Testis (tissue), 3 donors: ENCODE measurements around the gene OASL. TPM values are rescaled to one million over a fixed set of nuclear protein-coding genes. Genes with fewer than 3 reads are reported as not detected.

Experiments
- DNase-seq: peaks from one replicate; pipeline ENCODE4 v3.0.0-alpha.2; 2019
- H3K27ac ChIP-seq, 2 donors: fragments of 200-600 bp; sonication (generic); one replicate each; pipeline ENCODE4 v1.5.1; 2019
- H3K27me3 ChIP-seq: fragments of 200-600 bp; sonication (generic); one replicate; pipeline ENCODE4 v1.5.1; 2019
- H3K36me3 ChIP-seq: fragments of 200-600 bp; sonication (generic); one replicate; pipeline ENCODE4 v1.5.1; 2017; ENCODE audit warnings: low read depth; ENCODE audit errors: missing control alignments
- H3K4me1 ChIP-seq: fragments of 200-600 bp; sonication (generic); one replicate; pipeline ENCODE4 v1.5.1; 2019
- H3K4me3 ChIP-seq, 2 donors: fragments of 200-600 bp; sonication (generic); one replicate each; pipeline ENCODE4 v1.5.1; 2017 to 2019
- H3K9me3 ChIP-seq: fragments of 200-600 bp; sonication (generic); one replicate; pipeline ENCODE4 v1.5.1; 2017
- CTCF ChIP-seq, 3 experiments: fragments of 450-650 bp in 2 of 3; fragments of 200-600 bp in 1 of 3; sonication (generic) in 1 of 3; IDR thresholded peaks; one replicate each; pipeline ENCODE4 v1.5.1; 2016 to 2019; ENCODE audit warnings: antibody characterized with exemption in 3 of 3, mild to moderate bottlenecking in 2 of 3, moderate library complexity in 1 of 3
- POLR2A ChIP-seq: fragments of 450-650 bp; IDR thresholded peaks from one replicate; pipeline ENCODE4 v1.6.1; 2017; ENCODE audit warnings: antibody characterized with exemption, mild to moderate bottlenecking, moderate library complexity
- WGBS, 2 donors: methylation state at CpG; one replicate each; pipeline ENCODE4 v1.1.5; 2018; 5-methylcytosine and 5-hydroxymethylcytosine counted together
- intact Hi-C: fragments of 100-400 bp; cut with DNase I; formaldehyde crosslinking; loops from one replicate; pipeline ENCODE4 v1.15.1; 2023; ENCODE audit warnings: low total_unique reads
- polyA plus RNA-seq: library from polyadenylated mRNA; stranded (reverse); fragments of 350-450 nt; fragmentation: Illumina TruSeq; extraction: RNeasy Lipid Tissue Mini Kit (QIAGEN cat#74804); gene quantifications from one replicate; pipeline ENCODE4 v1.2.3, GENCODE V29; 2014; ENCODE audit warnings: low read depth, low replicate concordance; ENCODE audit not compliant: insufficient read depth
- total RNA-seq, 2 donors: library from RNA; depleted of rRNA; stranded (reverse); fragments of >200 nt; gene quantifications; one replicate each; pipeline ENCODE4 v1.2.3, GENCODE V29; 2016

Gene OASL
- total and polyA plus RNA-seq, 3 donors from 2014 or later: 0.74 to 2.8 (median 1.8) TPM

- H3K27me3 ChIP-seq: no peaks in the 10 kb centered on the region
- no peaks in the 10 kb centered on the region for H3K9me3 ChIP-seq
- intact Hi-C loops: no loop called here
- 74 to 77% methylated on average over 2 of the region's 2 CpGs for WGBS, 2 donors
- no peak for DNase-seq
- no peaks in the 10 kb centered on the region for H3K4me1 ChIP-seq
- H3K4me3 ChIP-seq: no peak overlapping the region
- no peak overlapping the region for H3K27ac ChIP-seq
- H3K36me3 ChIP-seq: no peaks in the 10 kb centered on the region
- TF ChIP-seq CTCF (IDR thresholded peaks at IDR 0.05): no peak
- TF ChIP-seq POLR2A: no peak
These were observed 16.3 kb downstream of the OASL start for GRCh38 chr12:121022713-121023112.

GRCh38 chr12:121021754-121022153, 17.3 kb downstream of the OASL start:
- Histone ChIP-seq H3K36me3 (no peaks in the 10 kb centered on the region), H3K9me3 (no peaks in the 10 kb centered on the region), H3K27ac (no peak overlapping the region), H3K4me1 (no peaks in the 10 kb centered on the region), H3K4me3 (no peak overlapping the region), H3K27me3 (no peaks in the 10 kb centered on the region)
- TF ChIP-seq CTCF (IDR thresholded peaks at IDR 0.05) (no peak), POLR2A (no peak)
- no peak for DNase-seq
- intact Hi-C loops: no loop called here
- WGBS, 2 donors: 82 to 88% methylated on average over 6 of the region's 6 CpGs

GRCh38 chr12:121018860-121019617, 20.0 kb downstream of the OASL start:
- DNase-seq: no peak
- H3K27ac ChIP-seq: no peak overlapping the region
- H3K9me3 ChIP-seq: no peaks in the 10 kb centered on the region

GRCh38 chr12:121017966-121018491, 21.0 kb downstream of the OASL start:
- no peaks in the 10 kb centered on the region for H3K9me3 ChIP-seq
- TF ChIP-seq POLR2A (no peak), CTCF (IDR thresholded peaks at IDR 0.05) (no peak)
- WGBS, 2 donors: 83 to 93% methylated on average over 15 of the region's 15 CpGs
- H3K27ac ChIP-seq: no peak overlapping the region
- DNase-seq: no peak
- H3K4me3 ChIP-seq: no peak overlapping the region
- no peaks in the 10 kb centered on the region for H3K27me3 ChIP-seq
- intact Hi-C loops: no loop called here
- no peaks in the 10 kb centered on the region for H3K4me1 ChIP-seq
- no peaks in the 10 kb centered on the region for H3K36me3 ChIP-seq

More at GRCh38 chr12:121018860-121019617, 20.0 kb downstream of the OASL start:
- H3K4me3 ChIP-seq: no peak overlapping the region
- no peaks in the 10 kb centered on the region for H3K27me3 ChIP-seq
- WGBS, 2 donors: 86 to 90% methylated on average over 2 of the region's 2 CpGs
- no peaks in the 10 kb centered on the region for H3K36me3 ChIP-seq
- intact Hi-C loops: no loop called here
- no peaks in the 10 kb centered on the region for H3K4me1 ChIP-seq
- TF ChIP-seq CTCF (IDR thresholded peaks at IDR 0.05): no peak
- TF ChIP-seq POLR2A: no peak
